Left ventricle myocardium inferior (tissue), 1 donor: ENCODE data around the gene SMARCE1. TPM values are rescaled to one million over a fixed set of nuclear protein-coding genes. Genes with fewer than 3 reads are reported as not detected.

Experiments
- DNase-seq: peaks from one replicate; pipeline ENCODE4 v3.0.0-alpha.2; 2020
- H3K27ac ChIP-seq: fragments of 200-600 bp; replicated peaks from 2 replicates; pipeline ENCODE4 v1.8.0; 2021
- H3K27me3 ChIP-seq: fragments of 200-600 bp; 2 replicates; pipeline ENCODE4 v1.8.0; 2021; ENCODE audit warnings: low read depth
- H3K36me3 ChIP-seq: fragments of 200-600 bp; 2 replicates; pipeline ENCODE4 v1.8.0; 2021
- H3K4me1 ChIP-seq: fragments of 200-600 bp; 2 replicates; pipeline ENCODE4 v1.8.0; 2021
- H3K4me3 ChIP-seq: fragments of 200-600 bp; 2 replicates; pipeline ENCODE4 v1.8.0; 2021; ENCODE audit warnings: mild to moderate bottlenecking, moderate library complexity
- H3K9me3 ChIP-seq: fragments of 200-600 bp; replicated peaks from 2 replicates; pipeline ENCODE4 v1.8.0; 2021
- intact Hi-C: fragments of 100-400 bp; cut with micrococcal nuclease; formaldehyde crosslinking; loops from one replicate; pipeline ENCODE4 v1.11.0; 2022
- long read RNA-seq: library from polyadenylated mRNA; unstranded; transcript quantifications from one replicate; pipeline ENCODE4 v2.0.0, GENCODE V29; 2021
- total RNA-seq: library from RNA; stranded (reverse); fragmentation: NEBNext Ultra II Directional; extraction: Animal tissue kit (Norgen Biotek cat#: 25700); gene quantifications from one replicate; pipeline ENCODE4 v1.2.1, GENCODE V29; 2021
- TF ChIP-seq, protein P1 (sequence below): fragments of 200-600 bp; IDR thresholded peaks from 2 replicates; pipeline ENCODE4 v1.8.0; 2021; ENCODE audit warnings: antibody characterized with exemption, mild to moderate bottlenecking, borderline replicate concordance
- donor health status: DM: no; HTN: yes; CAD: no; lungs with severe emphysema.

SMARCE1 gene
- 58.6 TPM for total RNA-seq
- long read RNA-seq, full-length matches to known transcripts, result 41 of 47 reads
- long read RNA-seq, partial matches to known transcripts, result 5 of 47 reads
- long read RNA-seq, other reads (novel, unspliced or antisense), result 1 of 47 reads

DNA sequence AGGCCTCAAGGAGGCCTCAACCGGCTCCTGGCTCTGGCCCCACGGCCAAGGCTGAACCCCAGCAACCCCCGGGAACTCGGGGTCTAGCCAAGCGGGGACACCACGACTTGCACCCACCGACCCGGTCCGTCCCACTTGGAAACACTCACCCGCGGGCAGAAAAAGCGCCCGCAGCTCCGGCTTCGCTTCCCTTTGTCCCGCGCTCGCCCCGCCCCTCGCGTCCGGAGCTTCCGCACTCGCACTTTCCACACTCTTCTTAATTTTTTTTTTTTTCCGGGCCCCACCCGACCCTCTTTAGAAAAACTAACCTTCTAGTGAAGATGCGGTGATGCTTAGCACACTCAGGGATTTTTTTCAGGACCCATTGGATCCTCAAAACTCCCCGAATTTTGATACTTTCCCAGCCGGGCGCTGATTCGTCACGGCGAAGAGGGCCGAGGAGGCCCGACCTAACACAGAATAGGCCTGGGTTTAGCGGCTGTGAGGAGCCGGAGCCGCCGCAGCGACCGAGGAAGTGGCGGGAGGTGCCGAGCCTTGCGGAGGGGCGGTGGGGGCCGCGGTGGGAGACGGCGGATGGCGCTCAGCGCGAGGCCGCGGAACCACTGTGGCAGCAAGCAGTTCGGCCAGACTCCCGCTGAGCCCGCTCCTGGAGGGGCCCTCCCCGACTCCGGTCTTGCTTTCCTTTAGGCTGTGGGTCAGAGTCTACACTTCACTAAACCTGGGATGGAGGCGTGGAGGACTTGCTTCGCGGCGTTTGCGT, at the start of gene SMARCE1:
SMARCE1 (minus strand) TSS at position 195 of the 760 bp plus-strand sequence. CDS start 2,016 bp downstream, outside the sequence.
- H3K9me3 ChIP-seq, result no peaks in the 10 kb centered on the region
- peak within 1 kb of the TSS; percentile 96 for H3K4me3 ChIP-seq
- intact Hi-C loops, result no loop called here
- H3K27me3 ChIP-seq, result no peaks in the 10 kb centered on the region
- peaks cover 25% of the 10 kb centered on the region for H3K36me3 ChIP-seq
- peaks cover 60% of the 10 kb centered on the region for H3K4me1 ChIP-seq
- peak within 1 kb of the TSS; percentile 98 for H3K27ac ChIP-seq
- peak; percentile 74 for DNase-seq
- TF ChIP-seq, protein P1, sequence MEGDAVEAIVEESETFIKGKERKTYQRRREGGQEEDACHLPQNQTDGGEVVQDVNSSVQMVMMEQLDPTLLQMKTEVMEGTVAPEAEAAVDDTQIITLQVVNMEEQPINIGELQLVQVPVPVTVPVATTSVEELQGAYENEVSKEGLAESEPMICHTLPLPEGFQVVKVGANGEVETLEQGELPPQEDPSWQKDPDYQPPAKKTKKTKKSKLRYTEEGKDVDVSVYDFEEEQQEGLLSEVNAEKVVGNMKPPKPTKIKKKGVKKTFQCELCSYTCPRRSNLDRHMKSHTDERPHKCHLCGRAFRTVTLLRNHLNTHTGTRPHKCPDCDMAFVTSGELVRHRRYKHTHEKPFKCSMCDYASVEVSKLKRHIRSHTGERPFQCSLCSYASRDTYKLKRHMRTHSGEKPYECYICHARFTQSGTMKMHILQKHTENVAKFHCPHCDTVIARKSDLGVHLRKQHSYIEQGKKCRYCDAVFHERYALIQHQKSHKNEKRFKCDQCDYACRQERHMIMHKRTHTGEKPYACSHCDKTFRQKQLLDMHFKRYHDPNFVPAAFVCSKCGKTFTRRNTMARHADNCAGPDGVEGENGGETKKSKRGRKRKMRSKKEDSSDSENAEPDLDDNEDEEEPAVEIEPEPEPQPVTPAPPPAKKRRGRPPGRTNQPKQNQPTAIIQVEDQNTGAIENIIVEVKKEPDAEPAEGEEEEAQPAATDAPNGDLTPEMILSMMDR, result no peak

DNA sequence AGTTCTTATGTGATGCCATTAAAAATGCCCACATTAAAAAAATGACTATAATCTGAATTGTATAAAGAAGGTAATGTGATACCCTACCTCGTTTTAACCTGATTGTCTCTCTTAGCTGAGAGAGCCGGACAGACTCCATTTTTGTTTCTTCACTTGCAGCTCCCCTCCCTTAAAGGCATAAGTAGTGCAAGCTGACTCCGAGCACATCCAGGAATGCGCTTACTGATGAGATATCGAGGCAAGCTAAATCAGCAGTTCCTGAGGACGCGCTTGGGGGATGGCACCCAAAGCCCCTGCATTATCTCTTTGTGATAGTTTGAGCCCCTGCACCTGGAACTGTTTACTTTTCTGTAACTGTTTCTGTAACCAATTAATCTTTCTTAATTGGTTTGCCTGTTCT, 49.7 kb upstream of the SMARCE1 start:
- H3K27me3 ChIP-seq, result peaks cover 65% of the 10 kb centered on the region
- no peak overlapping the region for H3K27ac ChIP-seq
- H3K36me3 ChIP-seq, result no peaks in the 10 kb centered on the region
- intact Hi-C loops, result no loop called here
- no peaks in the 10 kb centered on the region for H3K9me3 ChIP-seq
- H3K4me3 ChIP-seq, result no peak overlapping the region
- TF ChIP-seq, protein P1, result no peak
- H3K4me1 ChIP-seq, result no peaks in the 10 kb centered on the region
- no peak for DNase-seq

DNA sequence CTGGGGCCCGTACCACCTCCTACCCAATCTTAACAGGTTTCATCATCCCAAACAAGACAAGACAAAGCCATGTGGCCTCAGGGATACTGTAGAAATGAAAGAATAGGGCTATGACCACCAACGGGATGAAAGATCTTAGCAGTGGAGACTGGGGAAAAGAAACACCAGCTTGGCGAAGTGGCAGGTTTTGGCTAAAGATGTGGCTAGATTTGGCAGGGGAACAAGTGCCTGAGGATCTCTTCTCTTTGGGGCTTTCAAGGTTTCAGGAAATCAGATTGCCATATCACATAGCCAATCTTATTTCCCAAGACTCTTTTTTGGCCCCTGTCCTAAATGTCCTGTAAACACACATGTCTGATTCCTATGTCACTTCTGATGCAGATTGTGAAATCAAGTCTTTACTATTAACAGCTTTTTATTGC, 49.0 kb upstream of the SMARCE1 start:
- Histone ChIP-seq H3K36me3 (no peaks in the 10 kb centered on the region), H3K4me3 (no peak overlapping the region), H3K27me3 (peaks cover 59% of the 10 kb centered on the region), H3K27ac (no peak overlapping the region), H3K9me3 (no peaks in the 10 kb centered on the region), H3K4me1 (no peaks in the 10 kb centered on the region)
- TF ChIP-seq, protein P1, result no peak
- no peak for DNase-seq
- intact Hi-C loops, result no loop called here

DNA sequence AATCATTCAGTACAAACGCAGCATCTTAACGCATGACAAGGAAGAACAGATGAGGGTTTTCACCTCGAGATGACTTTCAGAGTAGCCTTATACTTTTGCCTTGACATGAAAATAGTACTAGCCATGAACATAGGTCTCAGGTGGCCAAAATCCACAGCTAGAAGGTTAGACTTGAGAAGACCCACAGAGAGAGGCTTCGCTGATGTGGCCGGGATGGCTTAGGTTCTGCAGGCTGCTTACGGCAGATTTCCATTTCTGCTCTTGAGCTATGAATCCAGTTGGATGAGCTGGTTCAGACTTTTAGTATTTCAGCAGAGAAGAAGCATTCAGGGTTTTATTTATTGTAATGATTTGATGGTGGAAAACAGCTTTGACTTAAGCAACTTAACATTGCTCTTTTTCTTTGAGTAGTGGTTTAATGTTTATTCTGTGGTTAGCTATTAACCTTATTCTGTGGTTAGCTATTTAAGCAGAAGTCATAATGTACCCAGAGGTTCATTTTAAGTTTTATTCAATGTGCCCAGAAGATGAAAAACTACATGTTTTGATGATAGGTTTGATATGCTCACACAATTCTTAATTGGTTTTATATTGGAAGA, 48.4 kb upstream of the SMARCE1 start:
- H3K27me3 ChIP-seq, result peaks cover 59% of the 10 kb centered on the region
- intact Hi-C loops, result no loop called here
- TF ChIP-seq, protein P1, result no peak
- no peak for DNase-seq
- H3K27ac ChIP-seq, result no peak overlapping the region
- H3K4me1 ChIP-seq, result no peaks in the 10 kb centered on the region
- no peaks in the 10 kb centered on the region for H3K9me3 ChIP-seq
- H3K36me3 ChIP-seq, result no peaks in the 10 kb centered on the region
- H3K4me3 ChIP-seq, result no peak overlapping the region

DNA sequence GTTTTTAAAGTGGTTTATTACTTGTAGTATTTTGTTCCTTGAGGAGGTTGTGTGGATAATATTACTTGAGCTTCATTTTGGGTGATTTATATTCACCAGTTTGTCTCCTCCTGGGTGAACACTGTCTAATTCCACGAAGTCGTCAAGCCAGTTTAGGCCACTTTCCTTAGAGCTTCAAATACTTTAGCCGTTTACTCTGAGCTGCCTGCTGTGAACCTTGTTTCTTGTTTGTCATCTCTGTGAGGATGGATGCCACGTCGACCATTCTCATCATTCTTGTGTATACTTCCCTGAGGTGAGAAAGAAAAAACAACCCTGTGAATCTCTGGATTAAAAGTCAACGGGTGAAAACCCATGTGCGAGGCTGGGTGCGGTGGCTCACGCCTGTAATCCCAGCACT, 47.0 kb upstream of the SMARCE1 start:
- TF ChIP-seq, protein P1, result no peak
- DNase-seq, result no peak
- Histone ChIP-seq H3K4me1 (no peaks in the 10 kb centered on the region), H3K27me3 (peaks cover 54% of the 10 kb centered on the region), H3K27ac (no peak overlapping the region), H3K4me3 (no peak overlapping the region), H3K36me3 (no peaks in the 10 kb centered on the region), H3K9me3 (no peaks in the 10 kb centered on the region)
- intact Hi-C loops, result no loop called here
